PC-9 (cell line): ENCODE measurements around the gene NEUROG1. TPM values are rescaled to one million over a fixed set of nuclear protein-coding genes. Genes with fewer than 3 reads are reported as not detected.

ENCODE experiments used
- BruUV-seq: library from RNA; stranded (reverse); fragments of 400-500 nt; replicated peaks from 2 replicates; lab custom pipeline; 2021; lab: Mats Ljungman, UMichigan
- CTCF ChIA-PET: fragments of 300-600 bp; sonication (Branson Sonifier 250); formaldehyde crosslinking; loops from one replicate; lab custom pipeline; 2022; ENCODE audit warnings: antibody characterized with exemption; lab: Charles Lee
- POLR2A ChIA-PET: fragments of 300-600 bp; sonication (Branson Sonifier 250); formaldehyde crosslinking; loops from one replicate; lab custom pipeline; 2022; ENCODE audit warnings: antibody characterized with exemption; ENCODE audit not compliant: unreplicated experiment; lab: Charles Lee
- DNase-seq, 2 experiments: peaks; one replicate each; pipeline versions ENCODE4 v3.0.0 to v3.0.0-alpha.2; 2015 to 2022; ENCODE audit warnings: mixed read lengths in 1 of 2
- H2AFZ ChIP-seq: fragments of 200-600 bp; sonication (generic); 2 replicates; pipeline ENCODE4 v1.8.1; 2017; ENCODE audit warnings: antibody characterized with exemption
- H3F3A ChIP-seq: fragments of 200-600 bp; sonication (generic); 2 replicates; pipeline ENCODE4 v1.8.1; 2017; ENCODE audit warnings: antibody characterized with exemption, mild to moderate bottlenecking, low read depth; ENCODE audit not compliant: insufficient read depth
- H3K27ac ChIP-seq: fragments of 200-600 bp; sonication (generic); 2 replicates; pipeline ENCODE4 v1.6.1; 2016; ENCODE audit warnings: mixed run types
- H3K27me3 ChIP-seq: fragments of 200-600 bp; sonication (generic); 2 replicates; pipeline ENCODE4 v1.6.1; 2016; ENCODE audit warnings: low read depth, mixed run types; ENCODE audit not compliant: insufficient read depth
- H3K36me3 ChIP-seq: fragments of 200-600 bp; sonication (generic); 2 replicates; pipeline ENCODE4 v1.6.1; 2016; ENCODE audit warnings: low read depth, mixed run types
- H3K4me1 ChIP-seq: fragments of 200-600 bp; sonication (generic); replicated peaks from 2 replicates; pipeline ENCODE4 v1.6.1; 2016; ENCODE audit warnings: mixed run types; ENCODE audit not compliant: insufficient read depth
- H3K4me2 ChIP-seq: fragments of 200-600 bp; sonication (generic); 2 replicates; pipeline ENCODE4 v1.6.1; 2017; ENCODE audit warnings: mixed run types
- H3K4me3 ChIP-seq: fragments of 200-600 bp; sonication (generic); 2 replicates; pipeline ENCODE4 v1.6.1; 2016; ENCODE audit warnings: mixed run types
- H3K79me2 ChIP-seq: fragments of 200-600 bp; sonication (generic); 2 replicates; pipeline ENCODE4 v1.6.1; 2017; ENCODE audit warnings: low read depth, mixed run types
- H3K9me2 ChIP-seq: fragments of 200-600 bp; sonication (generic); 2 replicates; pipeline ENCODE4 v1.8.1; 2017; ENCODE audit warnings: mild to moderate bottlenecking; ENCODE audit not compliant: insufficient read depth
- H3K9me3 ChIP-seq: fragments of 200-600 bp; sonication (generic); 2 replicates; pipeline ENCODE4 v1.8.1; 2016; ENCODE audit warnings: low read depth; ENCODE audit not compliant: insufficient read depth
- H4K20me1 ChIP-seq: fragments of 200-600 bp; sonication (generic); 2 replicates; pipeline ENCODE4 v1.8.1; 2017; ENCODE audit not compliant: insufficient read depth
- EZH2 ChIP-seq: fragments of 200-600 bp; sonication (generic); IDR thresholded peaks from 2 replicates; pipeline ENCODE4 v1.8.0; 2017; ENCODE audit warnings: antibody characterized with exemption, low read depth
- intact Hi-C: fragments of 100-400 bp; cut with micrococcal nuclease; formaldehyde crosslinking; loops from one replicate; pipeline ENCODE4 v1.10.0; 2022; ENCODE audit not compliant: unreplicated experiment
- total RNA-seq: library from RNA; stranded (reverse); gene quantifications from 2 replicates; pipeline ENCODE4 v1.2.3, GENCODE V29; 2021
- TF ChIP-seq, protein P1 (sequence below): fragments of 200-600 bp; sonication (generic); conservative IDR thresholded peaks from 2 replicates; pipeline ENCODE4 v1.6.1; 2017; ENCODE audit warnings: mixed run types, antibody characterized with exemption, mild to moderate bottlenecking, moderate library complexity

Gene NEUROG1
- total RNA-seq, 1 experiment from 2014 or later: not detected

DNA sequence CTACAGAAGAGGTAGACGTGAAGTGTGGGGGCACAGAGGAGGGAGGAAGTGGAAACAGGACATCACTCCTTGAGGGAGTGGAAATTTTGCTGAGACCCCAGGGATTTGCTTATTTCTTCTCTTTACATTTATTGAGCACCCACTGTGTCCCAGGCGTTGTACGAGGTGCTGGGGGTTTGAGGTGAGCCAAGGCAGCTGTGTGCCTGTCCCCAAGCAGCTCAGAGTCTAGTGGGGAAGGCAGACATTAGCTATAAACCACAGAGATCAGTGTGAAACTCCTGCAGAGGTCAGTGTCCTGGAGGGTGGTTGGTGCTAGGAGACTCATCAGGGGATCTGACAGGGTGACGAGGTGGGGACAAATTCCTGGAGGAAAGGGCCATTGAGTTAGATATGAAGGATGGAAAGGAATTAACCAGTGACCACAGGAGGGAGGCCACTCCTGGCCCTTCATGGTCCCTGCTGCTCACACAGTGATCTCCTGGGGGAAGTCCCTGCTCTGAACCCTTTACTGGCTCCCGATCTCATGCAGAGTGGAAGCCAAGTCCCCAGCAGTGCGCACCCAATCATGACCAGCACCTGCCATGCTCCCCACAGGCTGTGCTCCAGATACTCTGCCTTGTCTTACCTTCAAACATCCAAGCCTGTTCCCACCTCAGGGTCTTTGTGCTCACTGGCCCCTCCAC lies 46.5 kb upstream of the NEUROG1 start:
- Histone ChIP-seq H3K4me1 (no peaks in the 10 kb centered on the region), H3F3A (no peaks in the 10 kb centered on the region), H3K4me2 (no peak overlapping the region), H3K36me3 (no peaks in the 10 kb centered on the region), H3K9me3 (no peaks in the 10 kb centered on the region), H3K79me2 (no peaks in the 10 kb centered on the region), H3K4me3 (no peak overlapping the region), H2AFZ (no peak overlapping the region), H3K27ac (no peak overlapping the region), H3K9me2 (no peaks in the 10 kb centered on the region), H3K27me3 (peaks cover 83% of the 10 kb centered on the region), H4K20me1 (no peaks in the 10 kb centered on the region)
- DNase-seq: no peak
- TF ChIP-seq, protein P1, sequence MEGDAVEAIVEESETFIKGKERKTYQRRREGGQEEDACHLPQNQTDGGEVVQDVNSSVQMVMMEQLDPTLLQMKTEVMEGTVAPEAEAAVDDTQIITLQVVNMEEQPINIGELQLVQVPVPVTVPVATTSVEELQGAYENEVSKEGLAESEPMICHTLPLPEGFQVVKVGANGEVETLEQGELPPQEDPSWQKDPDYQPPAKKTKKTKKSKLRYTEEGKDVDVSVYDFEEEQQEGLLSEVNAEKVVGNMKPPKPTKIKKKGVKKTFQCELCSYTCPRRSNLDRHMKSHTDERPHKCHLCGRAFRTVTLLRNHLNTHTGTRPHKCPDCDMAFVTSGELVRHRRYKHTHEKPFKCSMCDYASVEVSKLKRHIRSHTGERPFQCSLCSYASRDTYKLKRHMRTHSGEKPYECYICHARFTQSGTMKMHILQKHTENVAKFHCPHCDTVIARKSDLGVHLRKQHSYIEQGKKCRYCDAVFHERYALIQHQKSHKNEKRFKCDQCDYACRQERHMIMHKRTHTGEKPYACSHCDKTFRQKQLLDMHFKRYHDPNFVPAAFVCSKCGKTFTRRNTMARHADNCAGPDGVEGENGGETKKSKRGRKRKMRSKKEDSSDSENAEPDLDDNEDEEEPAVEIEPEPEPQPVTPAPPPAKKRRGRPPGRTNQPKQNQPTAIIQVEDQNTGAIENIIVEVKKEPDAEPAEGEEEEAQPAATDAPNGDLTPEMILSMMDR: no peak
- TF ChIP-seq EZH2: no peak
- no TSS peak for BruUV-seq
- ChIA-PET CTCF (no interaction called here), POLR2A (no interaction called here)
- intact Hi-C loops: no loop called here

DNA sequence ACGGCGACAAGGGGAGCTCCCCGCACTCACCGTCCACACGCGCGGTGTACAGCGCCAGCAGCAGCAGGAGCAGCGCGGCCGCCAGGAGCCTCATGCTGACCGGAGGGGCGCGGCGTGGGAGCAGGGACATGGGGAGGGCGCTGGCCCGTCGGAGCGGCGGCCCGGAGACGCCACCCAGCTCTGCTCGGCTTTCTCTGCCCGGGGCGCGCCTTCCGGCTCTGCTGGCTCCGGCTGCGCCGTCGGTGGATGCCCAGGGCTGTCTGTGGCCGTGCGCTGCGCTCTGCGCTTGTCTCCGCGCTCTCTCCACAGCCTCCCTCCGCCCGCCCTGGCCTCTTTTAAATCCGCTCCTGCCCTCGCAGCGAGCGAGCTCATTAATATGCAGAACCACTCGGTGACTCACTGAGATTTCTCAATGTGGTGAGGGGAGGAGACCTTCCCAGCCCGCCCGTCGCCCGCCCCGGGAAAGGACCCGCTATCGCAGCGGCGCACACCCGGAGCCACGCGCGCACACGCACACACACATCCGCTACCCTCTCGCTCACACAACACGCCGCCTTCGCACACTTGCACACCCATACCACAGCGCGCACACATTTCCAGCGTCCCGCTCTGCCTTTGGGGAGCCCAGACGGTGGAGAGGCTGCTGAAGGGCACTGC lies 43.0 kb upstream of the NEUROG1 start, which contains the start of gene CXCL14:
Gene CXCL14, minus strand, starts transcription at position 307 of the 657 bp plus-strand sequence. Its CDS starts 213 bp downstream, at position 94.
- no peak for TF ChIP-seq EZH2
- TF ChIP-seq, protein P1: no peak
- Histone ChIP-seq H3K4me3 (no peak within 1 kb of the TSS), H3K9me2 (no peaks in the 10 kb centered on the region), H3K9me3 (no peaks in the 10 kb centered on the region), H3K27ac (no peak within 1 kb of the TSS), H3K36me3 (no peaks in the 10 kb centered on the region), H3K79me2 (no peaks in the 10 kb centered on the region), H2AFZ (no peak within 1 kb of the TSS), H3K4me1 (no peaks in the 10 kb centered on the region), H3K4me2 (no peak within 1 kb of the TSS), H3K27me3 (peaks cover 80% of the 10 kb centered on the region), H3F3A (no peaks in the 10 kb centered on the region), H4K20me1 (no peaks in the 10 kb centered on the region)
- intact Hi-C loops: no loop called here
- BruUV-seq: no TSS peak
- ChIA-PET CTCF (no interaction called here), POLR2A (no interaction called here)
- DNase-seq: no peak

DNA sequence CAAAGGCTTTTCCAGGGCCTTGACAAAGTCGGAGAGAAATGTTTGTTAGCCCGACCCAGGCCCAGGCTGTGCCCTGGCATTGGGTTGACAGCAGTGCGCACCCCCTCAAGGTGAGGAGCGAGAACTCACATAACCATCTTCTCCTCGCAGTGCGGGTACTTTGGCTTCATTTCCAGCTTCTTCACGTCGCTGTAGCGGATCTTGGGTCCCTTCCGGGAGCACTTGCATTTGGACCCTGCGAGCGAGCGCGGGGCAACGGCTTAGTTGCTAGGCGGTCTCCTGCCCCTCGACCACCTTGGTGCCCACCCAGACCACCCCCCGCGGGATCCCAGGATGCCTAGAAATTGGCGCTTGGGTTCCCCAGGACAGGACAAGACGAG lies 42.5 kb upstream of the NEUROG1 start:
- DNase-seq: no peak
- no peaks in the 10 kb centered on the region for H4K20me1 ChIP-seq
- H3K36me3 ChIP-seq: no peaks in the 10 kb centered on the region
- no peak overlapping the region for H3K4me3 ChIP-seq
- CTCF ChIA-PET: no interaction called here
- no peaks in the 10 kb centered on the region for H3K79me2 ChIP-seq
- no peak overlapping the region for H3K4me2 ChIP-seq
- BruUV-seq: no TSS peak
- no peaks in the 10 kb centered on the region for H3K4me1 ChIP-seq
- H3K9me2 ChIP-seq: no peaks in the 10 kb centered on the region
- no peaks in the 10 kb centered on the region for H3K9me3 ChIP-seq
- TF ChIP-seq, protein P1: no peak
- TF ChIP-seq EZH2: no peak
- intact Hi-C loops: no loop called here
- peaks cover 80% of the 10 kb centered on the region for H3K27me3 ChIP-seq
- POLR2A ChIA-PET: no interaction called here
- no peak overlapping the region for H3K27ac ChIP-seq
- no peak overlapping the region for H2AFZ ChIP-seq
- no peaks in the 10 kb centered on the region for H3F3A ChIP-seq
